Right lobe of liver (tissue), 6 donors: Measurements from ENCODE around the gene PCSK9. TPM values are rescaled to one million over a fixed set of nuclear protein-coding genes. Genes with fewer than 3 reads are reported as not detected.

Source experiments
- ATAC-seq, 4 donors: fragments of 200-7000 bp; cut with Tn5 transposase; one replicate each; pipeline ENCODE4 v1.9.1; 2020; ENCODE audit warnings: mild to moderate bottlenecking in 4 of 4, moderate library complexity in 4 of 4
- DNase-seq, 3 donors: peaks; one replicate each; pipeline ENCODE4 v3.0.0-alpha.2; 2020
- H3K27ac ChIP-seq, 3 donors: fragments of 200-600 bp; one replicate each; pipeline ENCODE4 v1.8.0; 2022
- H3K27me3 ChIP-seq, 2 donors: fragments of 200-600 bp; one replicate each; pipeline ENCODE4 v1.8.0; 2022
- H3K36me3 ChIP-seq, 4 donors: fragments of 200-600 bp; sonication (generic) in 1 of 4; one replicate each; pipeline versions ENCODE4 v1.5.1 to v1.8.0; 2017 to 2022; ENCODE audit warnings: control low read depth in 1 of 4
- H3K4me1 ChIP-seq, 4 donors: fragments of 200-600 bp; sonication (generic) in 1 of 4; one replicate each; pipeline versions ENCODE4 v1.5.1 to v1.8.0; 2017 to 2022; ENCODE audit warnings: control low read depth in 1 of 4
- H3K4me3 ChIP-seq, 3 donors: fragments of 200-600 bp; one replicate each; pipeline ENCODE4 v1.8.0; 2022
- H3K9me3 ChIP-seq, 4 donors: fragments of 200-600 bp; sonication (generic) in 1 of 4; one replicate each; pipeline versions ENCODE4 v1.5.1 to v1.8.0; 2017 to 2022; ENCODE audit warnings: control low read depth in 1 of 4
- CTCF ChIP-seq, 4 donors: fragments of 200-600 bp in 3 of 4; fragments of 450-650 bp in 1 of 4; IDR thresholded peaks; one replicate each; pipeline versions ENCODE4 v1.5.1 to v1.8.0; 2016 to 2022; ENCODE audit warnings: antibody characterized with exemption in 4 of 4, mild to moderate bottlenecking in 2 of 4
- POLR2A ChIP-seq: fragments of 450-650 bp; IDR thresholded peaks from one replicate; pipeline ENCODE4 v1.6.1; 2017; ENCODE audit warnings: antibody characterized with exemption, mild to moderate bottlenecking
- WGBS: methylation state at CpG from one replicate; pipeline ENCODE4 v1.1.6; 2018; ENCODE audit warnings: low coverage, low lambda C conversion rate; ENCODE audit not compliant: insufficient coverage; ENCODE audit errors: missing lambda C conversion rate; 5-methylcytosine and 5-hydroxymethylcytosine counted together
- intact Hi-C, 2 donors: fragments of 100-400 bp; cut with DNase I; formaldehyde crosslinking; loops; one replicate each; pipeline versions ENCODE4 v1.11.2 to v1.14.1; 2022
- total RNA-seq, 6 experiments: library from RNA; depleted of rRNA in 2 of 6; stranded (reverse); fragments of >200 nt in 2 of 6; fragmentation: NEBNext Ultra II Directional in 3 of 6; extraction: Animal tissue kit (Norgen Biotek cat#: 25700) in 3 of 6; gene quantifications; one replicate each; pipeline versions ENCODE4 v1.1.0 to v1.2.4, GENCODE V29; 2016 to 2023
- donor health status: DM: no; HTN: yes; CAD: no.
- donor health status: DM: no; HTN: no; CAD: no.
- donor health status: DM: no; HTN: no; CAD: no.
- donor health status: DM: no; HTN: yes; CAD: no.
- donor health status: DM: no; HTN: yes; CAD: no.

The PCSK9 gene
- total RNA-seq, 6 experiments from 2014 or later: 16.4 to 41.4 (median 31.3) TPM

- intact Hi-C loops: no loop called here
- peaks cover 0 to 41% (median 11%) of the 10 kb centered on the region in 4 donors for H3K36me3 ChIP-seq
- no peak overlapping the region for H3K4me3 ChIP-seq
- H3K9me3 ChIP-seq: no peaks in the 10 kb centered on the region
- ATAC-seq (no peak), DNase-seq (no peak)
- peaks cover 0 to 62% (median 9%) of the 10 kb centered on the region in 4 donors for H3K4me1 ChIP-seq
- H3K27ac ChIP-seq: peak overlapping the region in 1 of 3 donors; percentile 77
- TF ChIP-seq CTCF (IDR thresholded peaks at IDR 0.05) (no peak), POLR2A (no peak)
- 76% methylated on average over 3 of the region's 4 CpGs for WGBS
- H3K27me3 ChIP-seq: no peaks in the 10 kb centered on the region
Measured at GRCh38 chr1:55065648-55066047, 26.3 kb downstream of the PCSK9 start.

GRCh38 chr1:55067022-55067778, 27.9 kb downstream of the PCSK9 start:
- Histone ChIP-seq H3K9me3 (no peaks in the 10 kb centered on the region), H3K4me1 (peaks cover 0 to 56% (median 9%) of the 10 kb centered on the region in 4 donors), H3K4me3 (no peak overlapping the region), H3K36me3 (peaks cover 0 to 33% (median 8%) of the 10 kb centered on the region in 4 donors), H3K27ac (no peak overlapping the region), H3K27me3 (no peaks in the 10 kb centered on the region)
- ATAC-seq (peak in 3 of 4 donors; percentile 15 to 31 (median 23)), DNase-seq (peak in 1 of 3 donors; percentile 77)
- 62% methylated on average over 10 of the region's 17 CpGs for WGBS
- no peak for TF ChIP-seq CTCF (IDR thresholded peaks at IDR 0.05)
- TF ChIP-seq POLR2A: no peak
- intact Hi-C loops: no loop called here

- peaks cover 0 to 40% (median 11%) of the 10 kb centered on the region in 4 donors for H3K36me3 ChIP-seq
- DNase-seq (no peak), ATAC-seq (no peak)
- no peaks in the 10 kb centered on the region for H3K27me3 ChIP-seq
- H3K27ac ChIP-seq: no peak overlapping the region
- 41% methylated on average over 1 of the region's 1 CpG for WGBS
- H3K9me3 ChIP-seq: no peaks in the 10 kb centered on the region
- no peak overlapping the region for H3K4me3 ChIP-seq
- intact Hi-C loops: no loop called here
- no peak for TF ChIP-seq POLR2A
- no peak for TF ChIP-seq CTCF (IDR thresholded peaks at IDR 0.05)
- peaks cover 0 to 53% (median 9%) of the 10 kb centered on the region in 4 donors for H3K4me1 ChIP-seq
Measured at GRCh38 chr1:55067914-55068313, 28.6 kb downstream of the PCSK9 start.

- H3K36me3 ChIP-seq: peaks cover 0 to 41% (median 12%) of the 10 kb centered on the region in 4 donors
- no peak for TF ChIP-seq POLR2A
- no peak for TF ChIP-seq CTCF (IDR thresholded peaks at IDR 0.05)
- no peak for ATAC-seq
Measured at GRCh38 chr1:55068638-55069037, 29.3 kb downstream of the PCSK9 start.

More at GRCh38 chr1:55068638-55069037, 29.3 kb downstream of the PCSK9 start:
- no peaks in the 10 kb centered on the region for H3K9me3 ChIP-seq
- H3K27ac ChIP-seq: no peak overlapping the region
- intact Hi-C loops: no loop called here
- H3K4me1 ChIP-seq: peaks cover 0 to 46% (median 9%) of the 10 kb centered on the region in 4 donors
- H3K27me3 ChIP-seq: no peaks in the 10 kb centered on the region
- DNase-seq: no peak
- no peak overlapping the region for H3K4me3 ChIP-seq
- 87% methylated on average over 9 of the region's 9 CpGs for WGBS
